Naive thymus-derived CD4-positive, alpha-beta T cell (primary cell): Measurements from ENCODE around the gene PAX5. TPM values are rescaled to one million over a fixed set of nuclear protein-coding genes. Genes with fewer than 3 reads are reported as not detected.

Experiments used
- ATAC-seq: fragments of 150-1000 bp; cut with Tn5 transposase; 2 replicates; pipeline ENCODE4 v1.10.0; 2021; ENCODE audit warnings: mild to moderate bottlenecking, moderate library complexity
- CTCF ChIA-PET: fragments of 350-600 bp; sonication (Branson Sonifier 250); formaldehyde crosslinking; loops from one replicate; lab custom pipeline; 2021; ENCODE audit warnings: antibody characterized with exemption; lab: Charles Lee
- POLR2A ChIA-PET: fragments of 350-600 bp; sonication (Branson Sonifier 250); formaldehyde crosslinking; loops from one replicate; lab custom pipeline; 2021; ENCODE audit warnings: antibody characterized with exemption, inconsistent platforms; lab: Charles Lee
- DNase-seq, 9 donors: peaks; one replicate each; pipeline versions ENCODE4 v3.0.0 to v3.0.0-alpha.2; 2020 to 2022; ENCODE audit warnings: mixed read lengths in 1 of 9
- H3K27ac ChIP-seq: one replicate; pipeline ENCODE4 v1.7.0; 2013; ENCODE audit warnings: mild to moderate bottlenecking, low read depth, low read length, moderate library complexity
- H3K27me3 ChIP-seq, 2 donors: one replicate each; pipeline ENCODE4 v1.7.0; 2013; ENCODE audit warnings: low read length in 2 of 2, mild to moderate bottlenecking in 2 of 2, moderate library complexity in 2 of 2; ENCODE audit not compliant: control insufficient read depth in 2 of 2, insufficient read depth in 2 of 2
- H3K36me3 ChIP-seq, 3 experiments: 1 replicate in 2 of 3; 2 replicates in 1 of 3; pipeline ENCODE4 v1.7.0; 2013; ENCODE audit warnings: low read length in 3 of 3, mild to moderate bottlenecking in 3 of 3, moderate library complexity in 1 of 3; ENCODE audit not compliant: insufficient read depth in 3 of 3, control insufficient read depth in 2 of 3
- H3K4me1 ChIP-seq, 2 donors: one replicate each; pipeline ENCODE4 v1.7.0; 2013; ENCODE audit warnings: low read length in 2 of 2, mild to moderate bottlenecking in 2 of 2, moderate library complexity in 1 of 2; ENCODE audit not compliant: control insufficient read depth in 2 of 2, insufficient read depth in 2 of 2
- H3K4me3 ChIP-seq: 2 replicates; pipeline ENCODE4 v1.7.0; 2013; ENCODE audit warnings: mild to moderate bottlenecking, low read length
- H3K9me3 ChIP-seq, 3 experiments: 1 replicate in 2 of 3; 2 replicates in 1 of 3; pipeline ENCODE4 v1.7.0; 2013; ENCODE audit warnings: low read length in 3 of 3; ENCODE audit not compliant: control insufficient read depth in 2 of 3
- H3K27ac Mint-ChIP-seq, 9 donors: one replicate each; pipeline ENCODE4 v1.8.0; 2020 to 2022; ENCODE audit warnings: mixed read lengths in 9 of 9, mild to moderate bottlenecking in 8 of 9, moderate library complexity in 5 of 9, inconsistent platforms in 2 of 9
- H3K27me3 Mint-ChIP-seq, 5 donors: one replicate each; pipeline ENCODE4 v1.8.0; 2021 to 2022; ENCODE audit warnings: mixed read lengths in 5 of 5, mild to moderate bottlenecking in 1 of 5
- H3K36me3 Mint-ChIP-seq, 5 donors: one replicate each; pipeline ENCODE4 v1.8.0; 2020 to 2022; ENCODE audit warnings: mixed read lengths in 5 of 5, mild to moderate bottlenecking in 3 of 5, inconsistent platforms in 1 of 5
- H3K4me1 Mint-ChIP-seq, 7 donors: one replicate each; pipeline ENCODE4 v1.8.0; 2020 to 2022; ENCODE audit warnings: mixed read lengths in 7 of 7, mild to moderate bottlenecking in 3 of 7, inconsistent platforms in 1 of 7
- H3K4me3 Mint-ChIP-seq, 10 donors: one replicate each; pipeline ENCODE4 v1.8.0; 2020 to 2022; ENCODE audit warnings: mild to moderate bottlenecking in 10 of 10, mixed read lengths in 10 of 10, moderate library complexity in 6 of 10, inconsistent platforms in 2 of 10
- H3K9me3 Mint-ChIP-seq, 11 donors: one replicate each; pipeline ENCODE4 v1.8.0; 2020 to 2022; ENCODE audit warnings: mixed read lengths in 11 of 11, mild to moderate bottlenecking in 4 of 11, inconsistent platforms in 1 of 11, moderate library complexity in 1 of 11
- intact Hi-C, 2 donors: fragments of 100-400 bp; cut with micrococcal nuclease; formaldehyde crosslinking; loops; one replicate each; pipeline ENCODE4 v1.15.1; 2023
- polyA plus RNA-seq, 2 donors: library from polyadenylated mRNA; unstranded; fragments of 300-500 nt; fragmentation: Illumina TruSeq; gene quantifications; one replicate each; pipeline ENCODE4 v1.2.3, GENCODE V29; 2021
- total RNA-seq, 6 experiments: library from RNA in 5 of 6; stranded (reverse) in 5 of 6; gene quantifications; 1 replicate in 5 of 6; 2 replicates in 1 of 6; pipeline ENCODE4 v1.2.3 and lab custom pipeline; 2021 to 2026

Gene PAX5
- total and polyA plus RNA-seq, 7 experiments from 2014 or later: 0.10 to 8.0 (median 0.38) TPM; not detected in 1

DNA sequence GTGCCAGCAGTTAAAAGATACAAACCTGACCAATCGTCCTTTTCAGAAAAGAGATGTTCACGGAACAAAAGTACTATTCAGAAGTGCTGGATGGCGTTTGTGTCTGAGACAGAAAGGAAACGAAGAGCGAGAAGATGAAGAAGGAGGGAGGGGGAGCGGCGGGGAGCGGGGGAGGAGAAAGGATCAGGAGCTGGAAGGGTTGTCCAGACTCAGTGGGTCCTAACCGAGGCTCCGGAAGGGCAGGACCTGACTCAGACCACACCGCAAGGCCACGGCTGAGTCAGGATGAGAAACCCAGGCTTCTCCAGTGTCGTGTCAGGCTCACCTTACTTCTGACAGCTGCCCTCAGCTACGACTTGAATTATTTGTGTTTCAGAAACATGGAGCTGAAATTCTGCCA, 46.2 kb downstream of the PAX5 start:
- Mint-ChIP-seq H3K27me3 (peaks cover 73 to 77% (median 73%) of the 10 kb centered on the region in 5 donors), H3K4me1 (peaks cover 5 to 21% (median 18%) of the 10 kb centered on the region in 7 donors), H3K9me3 (peaks cover 0 to 29% (median 17%) of the 10 kb centered on the region in 11 donors), H3K4me3 (peak overlapping the region in 3 of 10 donors; percentile 39 to 59 (median 43)), H3K36me3 (peaks cover 4 to 18% (median 13%) of the 10 kb centered on the region in 5 donors), H3K27ac (no peak overlapping the region)
- H3K4me3 ChIP-seq: no peak overlapping the region
- H3K36me3 ChIP-seq: no peaks in the 10 kb centered on the region
- H3K27me3 ChIP-seq: peaks cover 5 to 18% of the 10 kb centered on the region in 2 donors
- H3K4me1 ChIP-seq: no peaks in the 10 kb centered on the region
- peaks cover 0 to 15% (median 0%) of the 10 kb centered on the region in 3 experiments for H3K9me3 ChIP-seq
- no peak overlapping the region for H3K27ac ChIP-seq
- ATAC-seq (no peak), DNase-seq (no peak)
- ChIA-PET POLR2A (no interaction called here), CTCF (interaction anchor here (0.7 kb wide), 1 partner anchor 297 kb away, joined by 3 read pairs; no protein-coding TSS in a partner anchor)
- intact Hi-C loops: loop anchor here in 1 of 2 donors (2.0 kb wide), 1 partner anchor 43 kb away; no protein-coding TSS in a partner anchor

DNA sequence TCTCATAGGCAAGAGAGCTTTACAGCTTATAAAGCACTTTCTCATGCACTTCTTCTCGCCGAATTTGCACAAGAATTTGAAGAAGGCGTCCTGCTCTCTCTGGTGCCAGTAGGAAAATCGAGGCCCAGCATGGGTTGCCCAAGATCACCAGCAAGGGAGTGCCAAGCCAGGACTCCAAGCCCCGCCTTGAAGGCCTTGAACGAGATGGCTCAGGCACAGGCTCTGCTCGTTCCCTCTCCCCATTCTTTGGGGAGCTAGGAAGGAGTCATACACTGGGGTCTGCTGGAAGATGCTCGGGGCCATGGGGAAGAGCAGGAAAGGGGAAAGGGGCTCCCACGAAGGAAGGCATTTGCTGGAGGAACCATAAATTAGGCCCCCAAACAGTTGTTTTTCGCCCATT, 46.7 kb downstream of the PAX5 start:
- peaks cover 76 to 78% (median 77%) of the 10 kb centered on the region in 5 donors for H3K27me3 Mint-ChIP-seq
- peak overlapping the region in 8 of 10 donors; percentile 9 to 76 (median 44) for H3K4me3 Mint-ChIP-seq
- DNase-seq: no peak
- Histone ChIP-seq H3K27me3 (peaks cover 5 to 18% of the 10 kb centered on the region in 2 donors), H3K36me3 (no peaks in the 10 kb centered on the region), H3K4me3 (no peak overlapping the region), H3K9me3 (peaks cover 0 to 15% (median 0%) of the 10 kb centered on the region in 3 experiments), H3K27ac (no peak overlapping the region), H3K4me1 (no peaks in the 10 kb centered on the region)
- intact Hi-C loops: loop anchor here in 1 of 2 donors (2.0 kb wide), 1 partner anchor 43 kb away; no protein-coding TSS in a partner anchor
- peaks cover 4 to 18% (median 13%) of the 10 kb centered on the region in 5 donors for H3K36me3 Mint-ChIP-seq
- ChIA-PET CTCF (no interaction called here), POLR2A (no interaction called here)
- peaks cover 5 to 21% (median 18%) of the 10 kb centered on the region in 7 donors for H3K4me1 Mint-ChIP-seq
- peaks cover 0 to 27% (median 17%) of the 10 kb centered on the region in 11 donors for H3K9me3 Mint-ChIP-seq
- no peak for ATAC-seq
- H3K27ac Mint-ChIP-seq: no peak overlapping the region

DNA sequence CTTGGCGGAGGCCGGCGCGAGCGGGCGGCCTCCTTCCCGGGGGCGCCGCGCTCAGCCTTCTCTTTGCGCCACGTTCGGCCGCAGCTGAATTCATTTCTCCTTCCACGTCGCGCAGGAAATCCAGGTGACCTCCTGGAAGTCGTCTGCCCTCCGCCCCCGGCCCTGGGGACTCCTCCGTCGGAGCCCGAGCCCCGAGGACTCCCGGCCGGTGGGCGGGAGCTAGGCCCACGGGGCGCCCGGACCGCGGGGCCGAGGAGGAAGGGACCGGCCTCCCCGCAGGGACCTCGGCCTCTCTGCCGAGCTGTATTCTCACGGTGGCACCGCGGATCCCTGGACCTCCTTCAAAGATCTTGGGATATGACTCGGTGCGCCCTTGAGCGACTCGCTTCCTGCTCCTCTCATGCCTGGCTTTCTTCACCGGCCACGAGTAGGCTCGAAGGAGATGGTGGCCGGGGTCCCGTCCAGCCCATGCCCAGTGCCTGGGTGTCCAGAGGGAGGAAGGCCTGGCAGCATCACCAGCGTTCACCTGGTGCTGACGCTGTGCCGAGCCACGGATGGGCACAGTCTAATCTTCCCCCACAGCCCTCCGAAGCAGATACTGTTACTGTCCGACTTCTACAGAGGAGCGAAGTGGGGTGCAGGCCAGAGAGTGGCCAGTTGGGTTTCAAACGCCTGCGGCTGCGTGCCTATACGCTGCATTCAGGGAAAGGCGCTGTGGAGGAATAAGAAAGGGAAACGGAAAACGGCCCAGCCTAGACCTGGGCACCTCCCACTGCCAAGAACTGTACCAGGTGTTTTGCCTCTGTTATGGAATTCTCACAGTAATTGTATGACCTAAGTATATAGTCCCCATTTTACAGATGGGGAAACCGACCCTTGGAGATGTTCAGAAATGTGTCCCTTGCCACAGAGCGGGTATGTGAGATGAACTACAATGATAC, 47.3 kb downstream of the PAX5 start:
- intact Hi-C loops: loop anchor here in 1 of 2 donors (2.0 kb wide), 1 partner anchor 44 kb away; no protein-coding TSS in a partner anchor
- H3K27ac Mint-ChIP-seq: no peak overlapping the region
- H3K27me3 Mint-ChIP-seq: peaks cover 70 to 79% (median 75%) of the 10 kb centered on the region in 5 donors
- Histone ChIP-seq H3K36me3 (no peaks in the 10 kb centered on the region), H3K27me3 (peaks cover 5 to 18% of the 10 kb centered on the region in 2 donors), H3K27ac (no peak overlapping the region), H3K9me3 (peaks cover 0 to 15% (median 0%) of the 10 kb centered on the region in 3 experiments), H3K4me1 (no peaks in the 10 kb centered on the region), H3K4me3 (no peak overlapping the region)
- H3K9me3 Mint-ChIP-seq: peaks cover 0 to 21% (median 13%) of the 10 kb centered on the region in 11 donors
- DNase-seq (no peak), ATAC-seq (no peak)
- H3K36me3 Mint-ChIP-seq: peaks cover 2 to 15% (median 11%) of the 10 kb centered on the region in 5 donors
- H3K4me1 Mint-ChIP-seq: peaks cover 5 to 21% (median 18%) of the 10 kb centered on the region in 7 donors
- ChIA-PET CTCF (no interaction called here), POLR2A (no interaction called here)
- H3K4me3 Mint-ChIP-seq: peak overlapping the region; percentile 4 to 76 (median 40)

DNA sequence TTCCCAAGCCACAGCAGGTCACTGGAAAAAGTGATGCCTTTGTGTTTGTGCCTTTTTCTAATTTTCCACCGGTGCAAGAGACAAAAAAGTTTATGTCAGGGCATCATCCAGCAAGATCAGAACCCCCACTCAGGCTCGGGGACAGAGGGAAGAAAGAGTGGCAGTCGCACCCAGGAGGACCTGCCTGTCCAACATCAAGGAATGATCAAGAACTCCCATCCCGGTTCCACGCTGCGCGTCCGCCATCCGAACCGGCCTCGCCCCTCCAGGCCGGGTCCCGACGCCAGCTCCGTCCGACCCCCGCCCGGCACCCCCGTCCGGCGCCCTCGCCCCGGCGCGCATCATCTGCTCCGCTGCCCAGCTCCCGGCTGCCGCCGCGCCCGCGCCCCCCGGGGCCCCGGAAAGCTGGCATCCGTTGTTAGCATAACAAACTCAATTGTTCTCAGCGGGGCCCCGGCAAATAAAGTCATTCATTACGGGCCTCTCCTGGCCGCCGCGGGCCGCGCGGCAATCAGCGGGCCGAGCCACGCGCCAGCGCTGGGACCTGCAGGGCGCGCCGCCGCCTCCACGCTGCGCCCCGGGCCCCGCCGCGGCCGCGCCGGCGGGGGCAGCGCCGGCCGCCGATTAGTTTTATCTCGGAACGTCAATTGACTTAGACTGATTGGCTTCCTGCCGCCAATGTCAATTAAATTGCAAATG, 48.1 kb downstream of the PAX5 start:
- POLR2A ChIA-PET: no interaction called here
- CTCF ChIA-PET: interaction anchor here (0.6 kb wide), 1 partner anchor 256 kb away, joined by 3 read pairs; no protein-coding TSS in a partner anchor
- Histone ChIP-seq H3K36me3 (no peaks in the 10 kb centered on the region), H3K4me1 (no peaks in the 10 kb centered on the region), H3K9me3 (peaks cover 0 to 7% (median 0%) of the 10 kb centered on the region in 3 experiments), H3K27ac (no peak overlapping the region), H3K27me3 (peaks cover 5 to 18% of the 10 kb centered on the region in 2 donors), H3K4me3 (no peak overlapping the region)
- peak overlapping the region; percentile 32 to 76 (median 55) for H3K4me3 Mint-ChIP-seq
- peaks cover 66 to 79% (median 76%) of the 10 kb centered on the region in 5 donors for H3K27me3 Mint-ChIP-seq
- no peak overlapping the region for H3K27ac Mint-ChIP-seq
- DNase-seq (no peak), ATAC-seq (no peak)
- intact Hi-C loops: loop anchor here in 1 of 2 donors (2.0 kb wide), 1 partner anchor 45 kb away; no protein-coding TSS in a partner anchor
- peaks cover 0 to 13% (median 9%) of the 10 kb centered on the region in 11 donors for H3K9me3 Mint-ChIP-seq
- H3K4me1 Mint-ChIP-seq: peaks cover 5 to 21% (median 18%) of the 10 kb centered on the region in 7 donors
- H3K36me3 Mint-ChIP-seq: peaks cover 0 to 8% (median 7%) of the 10 kb centered on the region in 5 donors

DNA sequence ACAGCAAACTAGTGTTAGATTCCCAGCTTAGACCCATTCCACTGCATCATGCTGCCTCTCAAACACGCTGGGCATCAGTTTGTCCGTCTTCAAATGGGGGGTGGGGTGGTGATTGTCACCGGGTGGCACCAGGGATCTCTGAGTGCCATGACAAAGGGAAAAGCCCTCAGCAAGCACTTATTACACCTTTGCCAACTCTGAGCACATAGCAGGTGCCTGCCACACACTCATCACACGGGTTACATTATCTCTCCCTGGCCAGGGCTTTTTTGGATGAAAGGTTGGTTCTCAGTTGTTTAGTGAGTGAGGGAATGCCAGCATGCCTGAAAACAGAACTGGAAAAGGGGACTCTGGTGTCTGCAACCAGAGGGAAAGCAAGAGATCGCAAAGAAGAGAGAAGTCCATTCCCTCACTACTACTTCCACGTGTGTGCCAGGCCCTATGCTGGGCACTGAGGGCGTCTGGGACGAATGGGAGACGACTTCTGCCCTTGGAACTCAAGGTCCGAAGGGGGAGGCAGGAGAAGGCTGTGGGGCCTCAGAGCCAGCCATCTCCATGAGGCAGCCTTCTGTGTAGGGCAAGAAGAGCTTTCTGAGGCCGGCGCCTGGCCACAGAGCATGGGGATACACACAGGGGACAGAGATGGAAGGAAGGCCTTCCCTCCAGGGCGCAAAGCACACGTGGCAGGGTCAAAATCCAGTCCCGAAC, 48.9 kb downstream of the PAX5 start:
- peaks cover 0 to under 1% (median 0%) of the 10 kb centered on the region in 3 experiments for H3K9me3 ChIP-seq
- H3K4me3 Mint-ChIP-seq: peak overlapping the region; percentile 32 to 76 (median 55)
- H3K4me1 ChIP-seq: no peaks in the 10 kb centered on the region
- intact Hi-C loops: no loop called here
- POLR2A ChIA-PET: no interaction called here
- peaks cover 5 to 18% of the 10 kb centered on the region in 2 donors for H3K27me3 ChIP-seq
- H3K4me1 Mint-ChIP-seq: peaks cover 5 to 21% (median 18%) of the 10 kb centered on the region in 7 donors
- H3K27ac Mint-ChIP-seq: no peak overlapping the region
- CTCF ChIA-PET: interaction anchor here (0.6 kb wide), 2 partner anchors 54 to 257 kb away, joined by 3 read pairs; no protein-coding TSS in a partner anchor
- H3K36me3 Mint-ChIP-seq: peaks cover 0 to 4% (median 3%) of the 10 kb centered on the region in 5 donors
- DNase-seq (no peak), ATAC-seq (no peak)
- no peaks in the 10 kb centered on the region for H3K36me3 ChIP-seq
- H3K9me3 Mint-ChIP-seq: peaks cover 0 to 9% (median 4%) of the 10 kb centered on the region in 11 donors
- no peak overlapping the region for H3K27ac ChIP-seq
- peaks cover 68 to 81% (median 77%) of the 10 kb centered on the region in 5 donors for H3K27me3 Mint-ChIP-seq
- no peak overlapping the region for H3K4me3 ChIP-seq
